CD4-positive, CD25-positive, alpha-beta regulatory T cell (primary cell): ENCODE data around the gene CCSAP. TPM values are rescaled to one million over a fixed set of nuclear protein-coding genes. Genes with fewer than 3 reads are reported as not detected.

ENCODE experiments used
- ATAC-seq, 2 donors: fragments of 150-1000 bp; cut with Tn5 transposase; one replicate each; pipeline ENCODE4 v1.10.0; 2021; ENCODE audit warnings: low read depth in 2 of 2, moderate number of reproducible peaks in 2 of 2, moderate library complexity in 1 of 2
- DNase-seq, 3 donors: peaks; one replicate each; pipeline versions ENCODE4 v3.0.0 to v3.0.0-alpha.2; 2012 to 2022; ENCODE audit warnings: mixed read lengths in 1 of 3
- H3K27ac ChIP-seq: one replicate; pipeline ENCODE4 v1.7.0; 2013; ENCODE audit warnings: mild to moderate bottlenecking, low read length; ENCODE audit not compliant: insufficient read depth, poor library complexity, severe bottlenecking
- H3K27me3 ChIP-seq: one replicate; pipeline ENCODE4 v1.7.0; 2013; ENCODE audit warnings: low read length; ENCODE audit not compliant: control insufficient read depth, insufficient read depth
- H3K36me3 ChIP-seq: one replicate; pipeline ENCODE4 v1.7.0; 2013; ENCODE audit warnings: mild to moderate bottlenecking, low read length, moderate library complexity; ENCODE audit not compliant: control insufficient read depth, insufficient read depth
- H3K4me1 ChIP-seq: 2 replicates; pipeline ENCODE4 v1.7.0; 2013; ENCODE audit warnings: mild to moderate bottlenecking, low read length; ENCODE audit not compliant: insufficient read depth, control insufficient read depth, poor library complexity, severe bottlenecking
- H3K4me3 ChIP-seq: one replicate; pipeline ENCODE4 v1.7.0; 2013; ENCODE audit warnings: low read depth, mild to moderate bottlenecking, low read length, moderate library complexity
- H3K9me3 ChIP-seq, 2 experiments: 1 replicate in 1 of 2; 2 replicates in 1 of 2; pipeline ENCODE4 v1.7.0; 2013; ENCODE audit warnings: low read length in 2 of 2, mild to moderate bottlenecking in 1 of 2, moderate library complexity in 1 of 2; ENCODE audit not compliant: control insufficient read depth in 2 of 2
- H3K27ac Mint-ChIP-seq, 3 donors: one replicate each; pipeline ENCODE4 v1.8.0; 2020 to 2022; ENCODE audit warnings: mild to moderate bottlenecking in 3 of 3, mixed read lengths in 3 of 3, moderate library complexity in 2 of 3
- H3K27me3 Mint-ChIP-seq: one replicate; pipeline ENCODE4 v1.8.0; 2022; ENCODE audit warnings: mild to moderate bottlenecking, mixed read lengths
- H3K36me3 Mint-ChIP-seq: one replicate; pipeline ENCODE4 v1.8.0; 2020; ENCODE audit warnings: mixed read lengths
- H3K4me1 Mint-ChIP-seq, 4 donors: one replicate each; pipeline ENCODE4 v1.8.0; 2020 to 2022; ENCODE audit warnings: mixed read lengths in 4 of 4, mild to moderate bottlenecking in 1 of 4
- H3K4me3 Mint-ChIP-seq, 4 donors: one replicate each; pipeline ENCODE4 v1.8.0; 2020 to 2022; ENCODE audit warnings: mild to moderate bottlenecking in 4 of 4, mixed read lengths in 4 of 4, moderate library complexity in 3 of 4
- H3K9me3 Mint-ChIP-seq, 7 donors: one replicate each; pipeline ENCODE4 v1.8.0; 2020 to 2022; ENCODE audit warnings: mixed read lengths in 7 of 7, mild to moderate bottlenecking in 3 of 7, moderate library complexity in 2 of 7
- polyA plus RNA-seq, 4 donors: library from polyadenylated mRNA; unstranded; fragments of 300-500 nt; fragmentation: Illumina TruSeq; gene quantifications; one replicate each; pipeline ENCODE4 v1.2.3, GENCODE V29; 2021
- total RNA-seq: library from RNA; stranded (reverse); gene quantifications from one replicate; pipeline ENCODE4 v1.2.3, GENCODE V29; 2022

Gene CCSAP
- total and polyA plus RNA-seq, 5 donors from 2014 or later, result 1.5 to 8.9 (median 2.8) TPM

DNA sequence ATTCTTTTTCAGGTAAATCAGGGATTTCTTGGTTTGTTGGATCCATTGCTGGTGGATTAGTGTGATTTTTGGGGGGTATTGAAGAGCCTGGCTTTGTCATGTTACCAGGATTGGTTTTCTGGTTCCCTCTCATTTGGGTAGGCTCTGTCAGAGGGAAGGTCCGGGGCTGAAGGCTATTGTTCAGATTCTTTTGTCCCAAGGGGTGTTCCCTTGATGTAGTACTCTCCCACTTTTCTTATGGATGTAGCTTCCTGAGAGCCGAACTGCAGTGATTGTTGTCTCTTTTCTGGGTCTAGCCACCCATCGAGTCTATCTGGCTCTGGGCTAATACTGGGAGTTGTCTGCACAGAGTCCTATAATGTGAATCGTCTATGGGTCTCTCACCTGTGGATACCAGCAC lies 17.6 kb upstream of the CCSAP start:
- Mint-ChIP-seq H3K9me3 (peaks cover 0 to 8% (median 2%) of the 10 kb centered on the region in 7 donors), H3K27me3 (peaks cover 72% of the 10 kb centered on the region), H3K4me3 (no peak overlapping the region), H3K27ac (no peak overlapping the region), H3K4me1 (no peaks in the 10 kb centered on the region), H3K36me3 (no peaks in the 10 kb centered on the region)
- no peak overlapping the region for H3K4me3 ChIP-seq
- H3K27me3 ChIP-seq, result peaks cover 9% of the 10 kb centered on the region
- H3K4me1 ChIP-seq, result no peaks in the 10 kb centered on the region
- peaks cover 0 to 6% of the 10 kb centered on the region in 2 experiments for H3K9me3 ChIP-seq
- ATAC-seq, result no peak
- DNase-seq, result no peak
- no peaks in the 10 kb centered on the region for H3K36me3 ChIP-seq
- H3K27ac ChIP-seq, result no peak overlapping the region

DNA sequence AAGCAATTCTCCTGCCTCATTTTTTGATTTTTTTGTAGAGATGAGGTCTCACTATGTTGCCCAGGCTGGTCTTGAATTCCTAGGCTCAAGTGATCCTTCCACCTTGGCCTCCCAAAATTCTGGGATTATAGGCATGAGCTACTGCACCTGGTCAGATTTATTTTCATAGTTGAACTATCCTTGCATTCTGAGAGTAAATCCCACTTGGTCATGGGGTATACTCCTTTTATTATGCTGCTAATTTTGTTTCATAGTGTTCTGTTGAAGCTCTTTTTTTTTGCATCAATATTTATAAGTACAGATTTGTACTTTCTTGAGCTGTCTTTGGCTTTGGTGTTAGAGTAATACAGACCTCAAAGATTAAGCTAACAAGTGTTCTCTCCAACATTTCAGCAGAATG lies 12.8 kb upstream of the CCSAP start:
- Histone ChIP-seq H3K4me3 (no peak overlapping the region), H3K36me3 (no peaks in the 10 kb centered on the region), H3K27me3 (peaks cover 19% of the 10 kb centered on the region), H3K27ac (no peak overlapping the region), H3K9me3 (peaks cover 0 to 11% of the 10 kb centered on the region in 2 experiments), H3K4me1 (no peaks in the 10 kb centered on the region)
- Mint-ChIP-seq H3K9me3 (peaks cover 0 to 12% (median 2%) of the 10 kb centered on the region in 7 donors), H3K27ac (no peak overlapping the region), H3K4me1 (no peaks in the 10 kb centered on the region), H3K4me3 (no peak overlapping the region), H3K36me3 (no peaks in the 10 kb centered on the region), H3K27me3 (peaks cover 57% of the 10 kb centered on the region)
- no peak for ATAC-seq
- DNase-seq, result no peak

DNA sequence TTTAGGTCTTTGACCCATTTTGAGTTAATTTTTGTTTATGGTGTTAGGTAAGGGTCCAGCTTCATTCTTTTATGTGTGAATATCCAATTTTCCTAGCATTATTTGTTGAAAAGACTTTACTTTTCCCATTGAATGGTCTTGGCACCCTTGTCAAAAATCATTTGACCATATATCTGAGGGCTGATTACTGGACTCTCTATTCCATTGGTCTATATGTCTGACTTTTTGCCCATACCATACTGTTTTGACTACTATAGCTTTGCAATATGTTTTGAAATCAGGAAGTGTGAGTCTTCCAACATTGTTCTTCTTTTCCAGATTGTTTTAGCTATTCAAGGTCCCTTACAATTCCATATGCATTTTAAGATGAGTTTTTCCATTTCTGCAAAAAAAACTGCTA lies 11.4 kb upstream of the CCSAP start:
- no peak overlapping the region for H3K4me3 ChIP-seq
- Mint-ChIP-seq H3K4me1 (no peaks in the 10 kb centered on the region), H3K36me3 (no peaks in the 10 kb centered on the region), H3K27ac (no peak overlapping the region), H3K4me3 (no peak overlapping the region), H3K27me3 (peaks cover 51% of the 10 kb centered on the region), H3K9me3 (peaks cover 0 to 12% (median 2%) of the 10 kb centered on the region in 7 donors)
- no peak overlapping the region for H3K27ac ChIP-seq
- H3K9me3 ChIP-seq, result peaks cover 0 to 11% of the 10 kb centered on the region in 2 experiments
- DNase-seq, result no peak
- H3K4me1 ChIP-seq, result no peaks in the 10 kb centered on the region
- H3K36me3 ChIP-seq, result no peaks in the 10 kb centered on the region
- H3K27me3 ChIP-seq, result peaks cover 15% of the 10 kb centered on the region
- ATAC-seq, result no peak

DNA sequence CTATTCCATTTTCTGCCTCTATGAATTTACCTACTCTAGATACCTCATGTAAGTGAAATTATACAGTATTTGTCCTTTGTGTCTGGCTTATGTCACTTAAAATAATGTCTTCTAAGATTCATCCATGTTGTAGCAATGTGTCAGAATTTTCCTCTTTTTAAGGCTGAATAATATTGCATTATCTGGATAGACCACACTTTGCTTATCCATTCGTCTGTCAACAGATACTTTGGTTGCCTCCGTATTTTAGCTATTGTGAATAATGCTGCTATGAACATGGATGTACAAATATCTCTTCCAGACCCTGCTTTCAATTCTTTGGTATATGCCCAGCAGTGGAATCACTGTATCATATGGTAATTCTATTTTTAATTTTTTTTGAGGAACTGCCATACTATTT lies 10.1 kb upstream of the CCSAP start:
- Histone ChIP-seq H3K36me3 (no peaks in the 10 kb centered on the region), H3K27me3 (peaks cover 15% of the 10 kb centered on the region), H3K27ac (no peak overlapping the region), H3K4me1 (no peaks in the 10 kb centered on the region), H3K4me3 (no peak overlapping the region), H3K9me3 (peaks cover 0 to 11% of the 10 kb centered on the region in 2 experiments)
- no peak overlapping the region for H3K4me3 Mint-ChIP-seq
- no peaks in the 10 kb centered on the region for H3K36me3 Mint-ChIP-seq
- H3K27ac Mint-ChIP-seq, result peak overlapping the region in 1 of 3 donors; percentile 0
- ATAC-seq, result no peak
- H3K27me3 Mint-ChIP-seq, result peaks cover 42% of the 10 kb centered on the region
- peaks cover 0 to 12% (median 2%) of the 10 kb centered on the region in 7 donors for H3K9me3 Mint-ChIP-seq
- H3K4me1 Mint-ChIP-seq, result no peaks in the 10 kb centered on the region
- no peak for DNase-seq

DNA sequence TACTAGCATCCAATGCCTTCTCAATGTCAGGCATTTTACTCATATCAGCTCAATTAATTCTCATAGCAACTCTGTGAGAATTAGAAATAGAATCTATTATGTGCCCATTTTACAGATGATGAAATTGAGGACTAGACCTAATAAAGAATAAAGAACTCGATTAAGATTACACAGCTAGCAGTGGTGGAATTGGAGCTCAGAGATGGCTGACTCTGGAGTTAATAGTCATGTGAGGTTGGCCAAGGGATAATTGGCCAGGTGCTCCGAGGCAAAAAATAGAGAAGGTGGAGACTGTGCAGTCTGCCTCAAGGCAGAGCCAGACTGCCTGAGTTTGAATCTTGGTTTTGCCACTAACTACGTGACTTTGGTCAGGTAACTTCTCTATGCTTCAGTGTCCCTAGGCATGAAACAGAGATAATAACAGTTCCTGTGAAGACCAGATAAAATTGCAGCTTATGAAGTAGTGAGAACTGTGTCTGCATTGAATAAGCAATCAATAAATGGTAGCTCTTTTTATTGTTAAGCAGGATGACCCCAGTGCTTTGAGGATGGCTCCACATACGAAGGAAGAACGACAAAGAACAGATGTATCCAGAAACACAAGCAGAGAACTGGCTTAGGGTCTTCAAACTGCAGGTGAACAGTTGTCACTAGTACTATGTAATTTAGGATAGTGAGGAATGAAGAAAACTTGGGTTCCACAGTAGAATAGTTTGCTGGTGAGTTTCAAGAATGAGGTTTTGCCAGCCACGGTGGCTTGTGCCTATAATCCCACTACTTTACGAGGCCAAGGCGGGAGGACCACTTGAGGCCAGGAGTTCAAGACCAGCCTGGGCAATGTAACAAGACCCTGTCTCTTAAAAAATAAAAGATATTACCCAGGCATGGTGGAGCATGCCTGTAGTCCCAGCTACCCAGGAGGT lies 6.9 kb upstream of the CCSAP start:
- Mint-ChIP-seq H3K4me3 (no peak overlapping the region), H3K27ac (no peak overlapping the region), H3K9me3 (peaks cover 0 to 2% (median 0%) of the 10 kb centered on the region in 7 donors), H3K27me3 (peaks cover 27% of the 10 kb centered on the region), H3K4me1 (peaks cover 0 to 5% (median under 1%) of the 10 kb centered on the region in 4 donors), H3K36me3 (no peaks in the 10 kb centered on the region)
- Histone ChIP-seq H3K27ac (no peak overlapping the region), H3K4me1 (no peaks in the 10 kb centered on the region), H3K4me3 (no peak overlapping the region), H3K27me3 (peaks cover 12% of the 10 kb centered on the region), H3K36me3 (no peaks in the 10 kb centered on the region), H3K9me3 (peaks cover 0 to 5% of the 10 kb centered on the region in 2 experiments)
- DNase-seq (no peak), ATAC-seq (no peak)

DNA sequence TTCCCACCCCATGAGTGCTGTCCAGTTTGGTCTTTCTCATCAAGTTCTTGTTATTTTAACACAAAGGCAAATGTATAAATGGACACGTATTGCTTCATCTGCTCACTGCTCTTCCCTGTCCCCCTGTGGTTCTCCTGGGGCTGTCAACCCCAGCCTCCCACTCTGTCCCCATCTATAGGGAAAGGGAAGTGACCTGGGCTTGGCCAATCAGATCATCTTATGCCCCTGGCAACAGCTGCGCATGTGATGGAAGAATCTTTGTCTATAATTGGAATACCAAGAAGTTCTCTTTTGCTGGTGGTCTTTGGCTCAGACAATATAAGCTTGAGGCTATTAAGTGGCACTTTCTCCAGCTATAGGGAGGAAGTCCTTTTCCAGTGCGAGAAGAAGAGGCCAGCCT lies 4.7 kb upstream of the CCSAP start:
- Histone ChIP-seq H3K4me1 (peaks cover 6% of the 10 kb centered on the region), H3K4me3 (no peak overlapping the region), H3K9me3 (no peaks in the 10 kb centered on the region), H3K27ac (no peak overlapping the region), H3K36me3 (no peaks in the 10 kb centered on the region), H3K27me3 (peaks cover 4% of the 10 kb centered on the region)
- ATAC-seq (no peak), DNase-seq (no peak)
- Mint-ChIP-seq H3K27ac (no peak overlapping the region), H3K4me1 (peaks cover 5 to 16% (median 8%) of the 10 kb centered on the region in 4 donors), H3K4me3 (peak overlapping the region in 1 of 4 donors; percentile 43), H3K9me3 (peaks cover 0 to 2% (median 0%) of the 10 kb centered on the region in 7 donors), H3K27me3 (peaks cover 33% of the 10 kb centered on the region), H3K36me3 (no peaks in the 10 kb centered on the region)

DNA sequence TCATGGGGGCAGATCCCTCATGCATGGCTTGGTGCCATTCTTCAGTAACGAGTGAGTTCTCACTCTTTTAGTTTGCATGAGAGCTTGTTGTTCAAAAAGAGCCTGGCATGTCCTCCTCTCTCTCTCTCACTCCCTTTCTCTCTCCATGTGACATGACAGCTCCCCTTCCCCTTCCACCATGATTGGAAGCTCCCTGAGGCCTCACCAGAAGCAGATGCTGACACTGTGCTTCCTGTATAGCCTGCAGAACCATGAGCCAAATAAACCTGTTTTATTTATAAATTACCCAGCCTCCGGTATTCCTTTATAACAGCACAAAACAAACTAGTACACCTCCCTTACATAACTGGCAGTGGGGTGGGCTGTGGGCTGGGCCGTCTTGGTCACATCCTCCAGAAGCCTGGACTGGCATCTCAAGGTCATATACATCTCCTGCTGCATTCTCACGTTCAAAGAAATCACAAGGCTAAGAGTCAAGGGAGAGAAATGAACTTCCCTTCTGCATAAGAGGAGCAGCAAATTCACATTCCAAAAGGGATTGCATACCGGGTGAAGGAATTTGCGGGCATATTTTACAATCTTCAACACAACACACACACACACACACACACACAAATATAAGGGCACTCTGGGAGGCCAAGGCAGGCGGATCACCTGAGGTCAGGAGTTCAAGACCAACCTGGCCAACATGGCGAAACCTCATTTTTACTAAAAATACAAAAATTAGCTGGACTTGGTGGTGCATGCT lies 2.3 kb upstream of the CCSAP start:
- peaks cover 15% of the 10 kb centered on the region for H3K4me1 ChIP-seq
- Mint-ChIP-seq H3K27me3 (peaks cover 38% of the 10 kb centered on the region), H3K9me3 (peaks cover 0 to 2% (median 0%) of the 10 kb centered on the region in 7 donors), H3K36me3 (no peaks in the 10 kb centered on the region), H3K4me1 (peaks cover 11 to 29% (median 19%) of the 10 kb centered on the region in 4 donors), H3K4me3 (peak overlapping the region in 3 of 4 donors; percentile 36 to 86 (median 40)), H3K27ac (no peak overlapping the region)
- ATAC-seq (no peak), DNase-seq (no peak)
- H3K27ac ChIP-seq, result no peak overlapping the region
- H3K4me3 ChIP-seq, result no peak overlapping the region
- no peaks in the 10 kb centered on the region for H3K27me3 ChIP-seq
- no peaks in the 10 kb centered on the region for H3K36me3 ChIP-seq
- H3K9me3 ChIP-seq, result no peaks in the 10 kb centered on the region
